HPDE6-E6E7 (cell line): ENCODE data around the gene SPRR5.
A peak's percentile ranks its signal among the peaks of the same experiment; 100 is the strongest.

Experiments
- DNase-seq: peaks from one replicate; pipeline ENCODE4 v3.0.0; 2011; ENCODE audit warnings: missing footprints; ENCODE audit errors: extremely low spot score

SPRR5 gene

DNA sequence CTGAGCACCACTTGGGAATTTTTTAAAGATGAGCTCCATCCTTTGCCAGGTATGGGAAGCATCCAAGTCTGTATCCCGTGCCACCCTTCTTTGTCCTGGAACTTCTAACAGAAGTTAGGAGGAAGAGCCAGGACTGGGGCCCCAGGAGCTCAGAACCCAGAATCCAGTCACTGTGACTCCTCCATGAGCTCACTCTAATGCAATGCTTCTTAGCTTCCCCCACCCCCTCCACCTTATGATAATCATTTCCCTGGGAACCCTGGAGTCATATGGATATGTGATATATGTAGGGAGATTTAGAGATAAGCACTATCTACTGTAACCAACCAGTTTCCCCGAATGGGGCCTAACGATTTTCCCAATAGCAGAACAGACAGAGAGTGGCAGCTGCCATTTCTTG, 758 bp upstream of the SPRR5 start:
- DNase-seq: no peak

GRCh38 chr1:152951711-152952110, 4.7 kb downstream of the SPRR5 start:
- DNase-seq: no peak

DNA sequence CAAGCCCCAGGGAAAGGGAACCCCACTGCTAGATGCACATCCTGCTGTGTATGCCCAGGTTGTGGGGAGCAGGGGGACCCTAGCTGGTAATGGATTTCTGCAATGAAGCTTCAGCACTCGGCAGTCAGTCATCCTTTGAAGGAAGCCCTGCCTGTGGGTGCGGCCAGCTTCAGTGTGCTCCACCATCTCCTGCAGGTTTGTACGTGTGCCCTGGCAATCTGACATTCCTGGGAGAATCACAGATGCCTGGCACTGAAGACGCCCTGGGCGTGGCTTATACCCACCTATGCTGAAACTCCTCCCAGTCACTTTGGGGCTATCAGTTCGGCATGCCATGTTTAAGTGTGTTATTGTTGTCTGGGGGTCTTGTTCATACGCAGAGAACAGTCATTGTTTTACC, 6.8 kb downstream of the SPRR5 start:
- peak; percentile 82 for DNase-seq

DNA sequence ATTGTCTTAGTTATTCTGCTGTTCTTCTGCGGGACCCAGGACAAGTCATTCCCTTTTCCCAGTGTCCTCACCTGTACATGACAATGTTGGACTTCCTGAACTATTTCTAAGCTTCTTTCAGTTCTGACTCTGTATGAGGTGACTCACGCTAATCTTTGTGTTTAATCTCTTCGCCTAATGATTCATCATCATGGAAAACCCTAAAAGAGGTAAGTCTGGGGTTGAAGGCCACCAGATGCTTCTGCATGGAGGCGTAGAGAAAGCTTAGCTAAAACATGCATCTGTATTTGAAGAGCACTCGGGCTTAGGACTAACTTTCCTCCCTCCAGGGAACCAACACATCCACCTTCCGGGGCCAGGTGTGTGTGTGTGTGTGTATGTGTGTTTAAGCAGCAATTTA, 7.4 kb downstream of the SPRR5 start:
- DNase-seq: peak; percentile 65

- no peak for DNase-seq
These were observed 10.6 kb downstream of the SPRR5 start for GRCh38 chr1:152957561-152957960.

- no peak for DNase-seq
These were observed 12.3 kb downstream of the SPRR5 start for GRCh38 chr1:152959273-152959672.

DNA sequence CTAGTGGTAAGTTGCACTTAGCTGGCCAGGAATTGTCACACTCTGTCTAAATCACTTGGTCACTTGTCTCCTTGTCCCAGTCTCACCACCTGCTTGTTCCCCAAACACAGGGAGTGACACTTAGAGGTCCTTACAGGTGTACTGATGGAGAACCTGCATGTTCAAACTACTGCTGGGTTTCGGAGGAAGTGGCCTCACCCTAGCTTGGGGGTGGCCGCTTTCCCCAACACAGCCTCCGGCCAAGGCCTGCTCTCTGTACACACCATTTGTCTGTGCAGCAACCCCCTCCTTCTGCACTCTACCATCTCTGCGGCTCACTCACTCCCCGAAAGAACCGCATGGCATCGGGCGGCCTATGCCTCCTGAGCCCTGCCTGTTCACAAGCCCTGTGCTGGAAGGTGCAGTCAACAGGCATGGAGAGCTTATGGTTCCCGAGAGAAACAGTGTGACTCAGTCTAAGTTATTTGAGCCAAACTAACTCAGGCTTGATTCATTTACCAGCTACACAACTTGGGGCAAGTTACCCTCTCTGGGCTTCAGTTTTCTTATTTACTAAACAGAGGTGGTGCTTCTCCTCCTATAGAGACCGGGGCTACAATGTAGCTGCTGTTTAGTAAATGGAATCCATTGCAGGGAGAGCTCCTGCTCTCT, 12.9 kb downstream of the SPRR5 start:
- no peak for DNase-seq

- no peak for DNase-seq
These were observed 13.5 kb downstream of the SPRR5 start for GRCh38 chr1:152960452-152961044.

DNA sequence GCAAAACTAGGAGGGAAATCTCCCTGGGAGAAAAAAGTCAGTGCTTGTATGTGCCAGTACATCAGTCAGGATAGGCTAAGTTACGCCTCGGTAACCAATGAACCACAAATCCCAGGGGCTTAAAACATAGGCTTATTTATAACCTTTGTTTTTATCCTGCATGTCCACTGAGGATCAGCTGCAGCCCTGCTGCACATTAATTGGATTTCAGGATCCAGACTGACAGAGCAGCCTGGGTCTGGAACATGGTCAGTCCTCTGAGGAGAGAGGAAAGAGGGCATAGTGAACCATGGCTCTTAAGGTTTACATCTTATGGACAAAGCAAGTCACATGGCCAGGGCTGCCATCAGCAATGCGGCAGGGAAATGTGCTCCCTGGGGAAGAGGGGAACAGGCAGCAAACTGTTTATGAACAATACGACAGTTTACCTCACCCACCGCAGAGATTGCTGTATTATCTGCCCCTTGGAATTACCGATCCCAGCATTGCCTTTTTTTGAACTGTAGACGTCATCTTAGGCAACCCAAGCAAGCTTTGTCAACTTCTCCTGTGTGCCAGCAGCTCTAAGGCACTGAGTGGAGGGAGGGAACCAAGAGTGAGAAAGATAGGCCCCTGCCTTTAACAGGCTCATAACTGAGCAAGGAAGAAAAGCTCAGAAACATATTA, 14.4 kb downstream of the SPRR5 start:
- DNase-seq: no peak

GRCh38 chr1:152962876-152963415, 15.9 kb downstream of the SPRR5 start:
- no peak for DNase-seq

DNA sequence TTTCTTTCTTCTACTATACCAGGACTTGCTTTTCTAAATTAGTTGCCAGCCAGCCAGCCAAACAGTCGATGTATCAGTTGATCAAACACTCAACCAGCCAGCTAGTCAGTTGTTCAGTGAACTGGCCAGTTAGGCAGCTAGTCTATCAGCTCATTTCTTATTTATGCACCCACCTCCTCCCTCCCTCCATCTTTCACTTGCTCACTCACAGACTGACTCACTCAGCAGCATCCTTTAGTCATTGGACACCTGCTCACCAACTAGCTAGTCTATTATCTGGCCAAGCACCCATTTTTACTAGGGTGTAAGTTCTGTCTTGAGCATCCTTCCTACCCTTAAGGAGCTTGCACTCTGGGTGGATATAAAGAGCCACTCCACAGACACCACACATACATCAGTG, 17.5 kb downstream of the SPRR5 start:
- no peak for DNase-seq

DNA sequence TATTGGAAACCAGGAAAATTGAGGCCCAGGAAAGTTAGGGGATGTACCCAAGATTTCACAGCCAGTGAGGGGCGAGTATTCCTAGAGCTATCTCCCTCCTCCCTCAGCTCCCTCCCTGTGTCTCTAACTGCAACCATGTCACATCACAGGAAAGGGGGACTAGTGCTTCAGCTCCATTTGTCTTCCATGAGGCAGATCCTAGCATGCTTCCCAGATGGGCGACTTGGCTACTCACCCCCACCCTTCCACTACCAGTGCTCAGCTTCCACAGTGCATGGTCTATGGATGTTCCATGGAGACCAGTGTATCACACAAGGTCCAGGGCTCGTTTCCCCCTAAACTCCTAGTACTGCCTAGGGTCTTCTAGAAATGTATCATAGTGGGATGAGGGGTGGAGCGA, 18.8 kb downstream of the SPRR5 start:
- no peak for DNase-seq

GRCh38 chr1:152967201-152967600, 20.2 kb downstream of the SPRR5 start:
- DNase-seq: peak; percentile 91

GRCh38 chr1:152968248-152968647, 21.2 kb downstream of the SPRR5 start:
- DNase-seq: no peak

GRCh38 chr1:152969036-152969435, 22.0 kb downstream of the SPRR5 start:
- DNase-seq: no peak

DNA sequence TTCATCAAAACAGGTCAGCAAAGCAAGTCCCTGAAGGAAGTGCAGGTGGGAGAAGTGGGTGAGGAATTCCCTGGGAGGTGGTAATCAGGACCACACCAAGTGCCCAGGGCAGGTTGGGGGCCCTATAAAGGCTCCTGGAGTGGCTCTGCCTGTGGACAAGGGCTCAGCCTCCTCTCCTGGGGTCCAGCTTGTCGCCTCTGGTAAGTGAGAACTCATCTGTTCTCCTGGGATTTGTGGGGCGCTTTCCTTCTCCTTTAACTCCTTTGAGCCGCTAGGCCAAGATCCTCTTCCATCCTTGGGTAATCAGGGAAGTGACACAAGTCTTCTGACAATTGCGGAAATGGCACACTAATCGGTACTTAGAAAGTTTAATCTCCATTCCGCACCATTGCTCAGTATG, 23.5 kb downstream of the SPRR5 start, which contains the start of gene SPRR4:
Gene SPRR4, plus strand, starts transcription at position 154 of the 400 bp plus-strand sequence. CDS start 1,243 bp downstream, outside the sequence.
- no peak for DNase-seq

DNA sequence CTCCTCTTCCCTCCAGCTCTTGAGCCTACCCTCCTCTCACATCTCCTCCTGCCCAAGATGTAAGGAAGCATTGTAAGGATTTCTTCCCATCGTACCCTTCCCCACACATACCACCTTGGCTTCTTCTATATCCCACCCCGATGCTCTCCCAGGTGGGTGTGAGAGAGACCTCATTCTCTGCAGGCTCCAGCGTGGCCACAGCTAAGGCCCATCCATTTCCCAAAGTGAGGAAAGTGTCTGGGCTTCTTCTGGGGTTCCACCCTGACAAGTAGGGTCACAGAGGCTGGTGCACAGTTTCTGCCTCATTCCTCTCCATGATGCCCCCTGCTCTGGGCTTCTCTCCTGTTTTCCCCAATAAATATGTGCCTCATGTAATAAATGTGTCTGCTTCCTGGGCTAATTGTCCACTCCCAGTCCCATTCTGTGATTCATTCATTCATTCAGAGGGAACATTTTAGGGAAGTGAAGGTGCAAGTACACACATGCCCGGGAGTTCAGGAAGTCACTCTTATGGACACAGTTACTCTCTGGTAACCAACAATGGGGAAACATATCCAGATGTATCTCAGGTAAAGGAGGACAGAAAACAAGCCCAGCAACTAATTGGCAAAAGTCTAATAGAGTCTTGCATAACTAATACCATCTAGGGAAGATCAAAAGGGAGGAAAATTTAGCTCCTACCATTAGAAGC, 25.3 kb downstream of the SPRR5 start:
- peak; percentile 44 for DNase-seq

DNA sequence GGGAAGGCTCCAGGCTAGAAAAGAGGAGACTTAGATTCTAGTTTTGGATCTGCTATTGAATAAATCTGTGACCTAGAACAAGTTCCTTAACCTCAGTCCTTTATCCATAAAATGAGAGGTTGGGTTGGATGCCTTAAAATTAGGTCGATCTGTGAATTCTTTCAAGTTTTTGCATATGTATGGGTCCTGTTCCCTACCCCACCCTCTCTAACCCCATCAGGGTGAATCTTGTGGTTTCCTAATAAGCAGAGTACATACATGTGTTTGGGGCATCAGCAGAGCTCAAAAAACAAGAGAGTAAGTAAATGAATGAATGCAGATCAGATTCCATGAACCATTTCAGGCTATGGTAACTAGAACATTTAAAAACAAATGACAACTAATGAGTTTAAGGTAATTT, 29.7 kb downstream of the SPRR5 start:
- no peak for DNase-seq

- no peak for DNase-seq
These were observed 30.6 kb downstream of the SPRR5 start for GRCh38 chr1:152977614-152978013.

- no peak for DNase-seq
These were observed 33.7 kb downstream of the SPRR5 start for GRCh38 chr1:152980676-152981075.

DNA sequence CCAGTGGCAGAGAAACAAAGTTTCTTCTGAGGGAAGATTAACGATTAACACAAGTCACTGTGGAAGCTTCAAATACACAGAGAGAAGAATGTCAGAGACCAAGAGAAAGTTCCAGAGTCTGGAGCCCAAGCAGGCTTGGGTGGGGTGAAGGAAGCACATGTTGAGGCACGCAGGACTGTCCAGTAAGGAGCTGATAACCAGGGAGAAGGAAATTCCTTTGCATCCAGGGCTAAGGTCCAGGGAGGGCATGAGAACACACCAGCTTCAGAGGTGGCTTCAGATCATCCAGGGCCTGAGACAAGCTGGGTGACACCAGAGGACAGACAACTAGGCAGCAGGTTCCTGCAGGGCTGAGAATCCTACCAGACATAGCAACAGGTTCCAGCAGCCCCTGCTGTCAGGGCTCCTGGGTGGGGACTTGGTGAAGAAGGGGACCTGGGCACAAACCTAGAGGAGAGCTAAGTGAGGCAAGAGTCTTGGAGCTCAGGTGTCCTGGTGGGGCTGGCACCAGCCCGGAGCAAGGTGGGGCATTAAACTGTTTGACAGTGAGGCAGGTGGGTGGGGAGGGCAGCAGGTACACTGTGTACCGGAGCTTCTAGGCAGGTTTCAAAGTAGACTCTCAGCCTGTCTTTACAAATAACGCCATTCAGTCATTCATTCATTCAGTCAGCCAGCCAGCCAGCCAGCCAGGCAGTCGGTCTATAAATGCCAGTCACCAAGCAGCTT, 34.3 kb downstream of the SPRR5 start:
- DNase-seq: no peak

DNA sequence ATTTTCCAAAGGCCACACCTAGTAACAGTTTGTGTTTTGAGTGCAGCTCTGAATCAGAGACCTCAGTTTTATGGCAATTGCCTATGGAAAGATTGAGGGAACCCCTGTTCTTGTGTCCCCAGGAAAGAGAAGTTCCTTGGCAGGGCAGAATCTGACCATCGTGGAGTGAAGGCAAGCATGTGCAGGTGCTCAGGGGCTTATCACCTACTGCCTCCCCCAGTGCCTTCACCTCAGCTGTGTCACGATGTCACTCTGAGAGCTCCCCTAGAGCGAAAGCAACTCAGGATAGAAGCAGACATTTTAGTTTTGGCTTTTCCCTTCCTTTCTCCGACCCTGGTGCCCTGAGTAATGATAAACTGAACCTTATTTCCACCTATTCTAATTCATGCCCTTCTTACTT, 35.1 kb downstream of the SPRR5 start:
- DNase-seq: no peak
